ENCODE data around the gene MYOG. TPM values are rescaled to one million over a fixed set of nuclear protein-coding genes. Genes with fewer than 3 reads are reported as not detected.

MYOG gene
- total and polyA plus RNA-seq, 2 donors (not counting 1 experiment from before 2014, with no cell fraction given): not detected

DNA sequence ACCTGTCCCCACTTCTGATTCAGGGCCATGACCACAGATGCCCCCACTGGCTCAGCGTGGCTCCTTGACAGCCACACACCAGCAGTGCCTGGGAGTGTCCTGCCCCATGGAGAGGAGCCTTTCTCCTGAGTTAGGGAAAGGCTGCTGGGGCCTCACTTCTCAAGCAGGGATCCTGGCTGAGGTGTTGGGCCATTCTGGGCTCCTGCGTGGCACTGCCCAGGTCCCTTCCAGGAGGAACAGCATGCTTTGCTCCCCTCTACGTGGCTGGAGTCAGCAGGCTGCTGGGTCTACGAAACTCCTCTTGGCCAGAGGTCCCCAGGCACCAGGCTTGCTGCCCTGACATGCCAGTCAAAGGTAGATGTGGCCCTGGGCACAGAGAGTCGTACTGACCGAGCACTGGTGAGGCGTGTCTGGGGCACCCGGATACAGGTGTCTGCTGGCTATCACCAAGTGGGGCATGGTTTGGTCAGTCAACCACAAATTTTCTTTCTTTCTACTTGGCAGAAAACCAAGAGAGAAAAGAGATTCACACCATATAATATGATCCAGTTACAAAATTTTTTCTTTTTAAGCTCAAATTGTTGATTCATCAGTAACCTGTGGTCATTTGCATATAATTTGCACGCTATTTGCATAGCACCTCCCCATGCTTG lies 45.9 kb upstream of the MYOG start:
- Histone ChIP-seq H3K9ac (ENCODE audit: insufficient read depth, low read length) (no peak overlapping the region), H3K36me3 (ENCODE audit: control insufficient read depth, insufficient read depth, low read length) (no peaks in the 10 kb centered on the region), H3K79me2 (ENCODE audit: control insufficient read depth, insufficient read depth, low read length) (no peaks in the 10 kb centered on the region), H3K27ac (ENCODE audit: insufficient read depth, low read length) (no peak overlapping the region), H3K4me2 (ENCODE audit: extremely low read depth, insufficient read depth, low read length) (no peak overlapping the region), H3K4me1 (ENCODE audit: control insufficient read depth, extremely low read depth, insufficient read depth, low read length) (peaks cover 4% of the 10 kb centered on the region), H2AFZ (ENCODE audit: low read length) (no peak overlapping the region), H4K20me1 (ENCODE audit: control insufficient read depth, extremely low read depth, insufficient read depth, low read length) (peaks cover 1% of the 10 kb centered on the region), H3K9me3 (ENCODE audit: control insufficient read depth, insufficient read depth, low read depth, low read length) (no peaks in the 10 kb centered on the region), H3K27me3 (ENCODE audit: control insufficient read depth, insufficient read depth, low read length) (peaks cover 5% of the 10 kb centered on the region), H3K4me3 (replicated peaks in 1 of 4; ENCODE audit: control extremely low read depth in 1 of 4, insufficient read depth in 1 of 4, low read depth in 3 of 4, low read length in 4 of 4) (no peak overlapping the region)
- TF ChIP-seq, protein P1, sequence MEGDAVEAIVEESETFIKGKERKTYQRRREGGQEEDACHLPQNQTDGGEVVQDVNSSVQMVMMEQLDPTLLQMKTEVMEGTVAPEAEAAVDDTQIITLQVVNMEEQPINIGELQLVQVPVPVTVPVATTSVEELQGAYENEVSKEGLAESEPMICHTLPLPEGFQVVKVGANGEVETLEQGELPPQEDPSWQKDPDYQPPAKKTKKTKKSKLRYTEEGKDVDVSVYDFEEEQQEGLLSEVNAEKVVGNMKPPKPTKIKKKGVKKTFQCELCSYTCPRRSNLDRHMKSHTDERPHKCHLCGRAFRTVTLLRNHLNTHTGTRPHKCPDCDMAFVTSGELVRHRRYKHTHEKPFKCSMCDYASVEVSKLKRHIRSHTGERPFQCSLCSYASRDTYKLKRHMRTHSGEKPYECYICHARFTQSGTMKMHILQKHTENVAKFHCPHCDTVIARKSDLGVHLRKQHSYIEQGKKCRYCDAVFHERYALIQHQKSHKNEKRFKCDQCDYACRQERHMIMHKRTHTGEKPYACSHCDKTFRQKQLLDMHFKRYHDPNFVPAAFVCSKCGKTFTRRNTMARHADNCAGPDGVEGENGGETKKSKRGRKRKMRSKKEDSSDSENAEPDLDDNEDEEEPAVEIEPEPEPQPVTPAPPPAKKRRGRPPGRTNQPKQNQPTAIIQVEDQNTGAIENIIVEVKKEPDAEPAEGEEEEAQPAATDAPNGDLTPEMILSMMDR (conservative IDR thresholded peaks at IDR 0.05 in 1 of 2, IDR thresholded peaks at IDR 0.05 in 1 of 2; ENCODE audit: low read depth in 1 of 2, low read length in 2 of 2): no peak
- TF ChIP-seq EZH2 (IDR thresholded peaks at IDR 0.05; ENCODE audit: low read length, missing control alignments): no peak
- no peak for DNase-seq (ENCODE audit: low read depth in 2 of 2)

DNA sequence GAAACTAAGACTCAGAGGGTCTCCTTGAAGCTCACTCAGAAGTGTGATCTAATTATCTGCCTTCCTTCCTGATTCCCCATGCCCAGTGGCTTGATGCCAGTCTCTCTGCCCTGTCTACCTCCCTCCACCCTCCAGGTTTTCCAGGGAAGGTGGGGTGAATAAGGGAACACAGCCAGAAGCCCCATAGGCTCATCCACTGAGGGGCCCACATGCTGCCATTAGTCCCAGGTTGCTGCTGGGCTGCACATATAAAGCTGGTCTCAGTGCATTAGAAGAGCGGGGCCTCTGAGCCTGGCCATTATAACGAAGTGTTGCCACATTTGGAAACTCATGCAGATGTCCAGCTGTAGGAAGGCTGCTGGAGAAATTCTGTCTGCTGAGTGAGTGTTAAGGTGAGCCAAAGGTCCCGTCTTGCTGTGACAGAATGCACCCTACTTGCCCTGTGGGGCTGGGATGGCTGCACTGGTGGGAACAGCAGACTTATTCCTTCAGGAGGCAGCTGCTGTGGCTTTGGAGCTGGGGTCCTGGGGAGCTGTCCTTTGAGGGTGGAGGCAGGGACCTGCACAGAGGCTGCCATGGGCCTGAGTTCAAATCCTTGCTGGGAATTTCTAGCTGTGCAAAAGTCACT lies 44.7 kb upstream of the MYOG start:
- Histone ChIP-seq H3K79me2 (ENCODE audit: control insufficient read depth, insufficient read depth, low read length) (no peaks in the 10 kb centered on the region), H3K4me1 (ENCODE audit: control insufficient read depth, extremely low read depth, insufficient read depth, low read length) (peaks cover 4% of the 10 kb centered on the region), H3K27ac (ENCODE audit: insufficient read depth, low read length) (no peak overlapping the region), H3K4me3 (replicated peaks in 1 of 4; ENCODE audit: control extremely low read depth in 1 of 4, insufficient read depth in 1 of 4, low read depth in 3 of 4, low read length in 4 of 4) (no peak overlapping the region), H2AFZ (ENCODE audit: low read length) (no peak overlapping the region), H3K4me2 (ENCODE audit: extremely low read depth, insufficient read depth, low read length) (no peak overlapping the region), H3K36me3 (ENCODE audit: control insufficient read depth, insufficient read depth, low read length) (no peaks in the 10 kb centered on the region), H4K20me1 (ENCODE audit: control insufficient read depth, extremely low read depth, insufficient read depth, low read length) (peaks cover 1% of the 10 kb centered on the region), H3K9me3 (ENCODE audit: control insufficient read depth, insufficient read depth, low read depth, low read length) (no peaks in the 10 kb centered on the region), H3K9ac (ENCODE audit: insufficient read depth, low read length) (no peak overlapping the region), H3K27me3 (ENCODE audit: control insufficient read depth, insufficient read depth, low read length) (peaks cover 11% of the 10 kb centered on the region)
- no peak for TF ChIP-seq EZH2 (IDR thresholded peaks at IDR 0.05; ENCODE audit: low read length, missing control alignments)
- TF ChIP-seq, protein P1 (conservative IDR thresholded peaks at IDR 0.05 in 1 of 2, IDR thresholded peaks at IDR 0.05 in 1 of 2; ENCODE audit: low read depth in 1 of 2, low read length in 2 of 2): no peak
- no peak for DNase-seq (ENCODE audit: low read depth in 2 of 2)

- peaks cover 1% of the 10 kb centered on the region for H4K20me1 ChIP-seq (ENCODE audit: control insufficient read depth, extremely low read depth, insufficient read depth, low read length)
- no peak overlapping the region for H2AFZ ChIP-seq (ENCODE audit: low read length)
- peak overlapping the region in 1 of 4 experiments; percentile 20 for H3K4me3 ChIP-seq (replicated peaks in 1 of 4; ENCODE audit: control extremely low read depth in 1 of 4, insufficient read depth in 1 of 4, low read depth in 3 of 4, low read length in 4 of 4)
- no peak overlapping the region for H3K9ac ChIP-seq (ENCODE audit: insufficient read depth, low read length)
- no peak for DNase-seq (ENCODE audit: low read depth in 2 of 2)
- H3K4me1 ChIP-seq (ENCODE audit: control insufficient read depth, extremely low read depth, insufficient read depth, low read length): peaks cover 4% of the 10 kb centered on the region
- TF ChIP-seq EZH2 (IDR thresholded peaks at IDR 0.05; ENCODE audit: low read length, missing control alignments): no peak
- TF ChIP-seq, protein P1 (conservative IDR thresholded peaks at IDR 0.05 in 1 of 2, IDR thresholded peaks at IDR 0.05 in 1 of 2; ENCODE audit: low read depth in 1 of 2, low read length in 2 of 2): no peak
- H3K9me3 ChIP-seq (ENCODE audit: control insufficient read depth, insufficient read depth, low read depth, low read length): no peaks in the 10 kb centered on the region
- peak overlapping the region; percentile 5 for H3K4me2 ChIP-seq (ENCODE audit: extremely low read depth, insufficient read depth, low read length)
- H3K36me3 ChIP-seq (ENCODE audit: control insufficient read depth, insufficient read depth, low read length): no peaks in the 10 kb centered on the region
- peaks cover 17% of the 10 kb centered on the region for H3K27me3 ChIP-seq (ENCODE audit: control insufficient read depth, insufficient read depth, low read length)
- no peak overlapping the region for H3K27ac ChIP-seq (ENCODE audit: insufficient read depth, low read length)
- no peaks in the 10 kb centered on the region for H3K79me2 ChIP-seq (ENCODE audit: control insufficient read depth, insufficient read depth, low read length)
Observed at GRCh38 chr1:203129501-203130231, 43.9 kb upstream of the MYOG start.
